HCT116 (cell line): ENCODE results near the gene PPP1R3E. TPM values are rescaled to one million over a fixed set of nuclear protein-coding genes. Genes with fewer than 3 reads are reported as not detected.

Experiments
- ATAC-seq: fragments of 200-7000 bp; cut with Tn5 transposase; 2 replicates; pipeline ENCODE4 v1.9.1; 2020; ENCODE audit warnings: mild to moderate bottlenecking, moderate library complexity
- BruUV-seq: library from RNA; stranded (reverse); fragments of 400-500 nt; replicated peaks from 2 replicates; lab custom pipeline; 2021; lab: Mats Ljungman, UMichigan
- CTCF ChIA-PET: fragments of 300-600 bp; sonication (Branson Sonifier 250); formaldehyde crosslinking; loops from one replicate; lab custom pipeline; 2021; ENCODE audit warnings: antibody characterized with exemption; lab: Charles Lee
- POLR2A ChIA-PET: fragments of 300-600, 350-600 bp; sonication (Branson Sonifier 250); formaldehyde crosslinking; loops from one replicate; lab custom pipeline; 2021; ENCODE audit warnings: antibody characterized with exemption; lab: Charles Lee
- RAD21 ChIA-PET, 2 experiments: fragments of 300-600 bp; sonication (Branson Sonifier 250); formaldehyde crosslinking; loops; one replicate each; lab custom pipeline; 2023; ENCODE audit warnings: low total read pairs in 2 of 2; ENCODE audit not compliant: uncharacterized antibody in 2 of 2, unreplicated experiment in 2 of 2, low non-redundant PET in 1 of 2; lab: Charles Lee
- DNase-seq: peaks from one replicate; pipeline ENCODE4 v3.0.0-alpha.2; 2010; ENCODE audit warnings: low read depth, low spot score
- H2AFZ ChIP-seq: fragments of 200-600 bp; shearing (Covaris generic), sonication (generic); 2 replicates; pipeline ENCODE4 v1.6.1; 2017; ENCODE audit warnings: low read depth, mixed run types, mixed read lengths, antibody characterized with exemption, low read length; ENCODE audit not compliant: poor library complexity, severe bottlenecking
- H3K27ac ChIP-seq: 2 replicates; pipeline ENCODE4 v1.5.1; 2012; ENCODE audit warnings: low read depth, low read length
- H3K27me3 ChIP-seq: fragments of 200-600 bp; sonication (generic); 2 replicates; pipeline ENCODE4 v1.6.1; 2016; ENCODE audit warnings: mixed run types, low read length, mixed read lengths; ENCODE audit not compliant: insufficient read depth
- H3K36me3 ChIP-seq, 2 experiments: fragments of 200-500 bp in 1 of 2; fragments of 200-600 bp in 1 of 2; sonication (Bioruptor generic) in 1 of 2; sonication (generic) in 1 of 2; 2 replicates each; pipeline versions ENCODE4 v1.5.1 to v1.6.1; 2014 to 2016; ENCODE audit warnings: low read length in 2 of 2, inconsistent platforms in 1 of 2, mixed read lengths in 1 of 2, mixed run types in 1 of 2; ENCODE audit not compliant: insufficient read depth in 2 of 2, control insufficient read depth in 1 of 2
- H3K4me1 ChIP-seq, 2 experiments: fragments of 200-600 bp in 1 of 2; sonication (generic) in 1 of 2; 2 replicates each; pipeline versions ENCODE4 v1.5.1 to v1.6.1; 2012 to 2017; ENCODE audit warnings: low read length in 2 of 2, inconsistent platforms in 1 of 2, mild to moderate bottlenecking in 1 of 2, mixed read lengths in 1 of 2, mixed run types in 1 of 2, moderate library complexity in 1 of 2; ENCODE audit not compliant: insufficient read depth in 2 of 2, control insufficient read depth in 1 of 2
- H3K4me2 ChIP-seq: fragments of 200-600 bp; sonication (generic); 2 replicates; pipeline ENCODE4 v1.6.1; 2017; ENCODE audit warnings: mixed run types, low read length, mixed read lengths
- H3K4me3 ChIP-seq, 2 experiments: fragments of 200-600 bp in 1 of 2; sonication (generic) in 1 of 2; replicated peaks in 1 of 2; 2 replicates each; pipeline ENCODE4 v1.5.1; 2011 to 2016; ENCODE audit warnings: low read length in 2 of 2, control low read depth in 1 of 2, low read depth in 1 of 2, mild to moderate bottlenecking in 1 of 2, mixed read lengths in 1 of 2, mixed run types in 1 of 2
- H3K79me2 ChIP-seq: fragments of 200-600 bp; sonication (generic); 2 replicates; pipeline ENCODE4 v1.6.1; 2017; ENCODE audit warnings: mild to moderate bottlenecking, mixed run types, low read length, moderate library complexity, mixed read lengths; ENCODE audit not compliant: insufficient read depth
- H3K9ac ChIP-seq: fragments of 200-600 bp; sonication (generic); 2 replicates; pipeline ENCODE4 v1.6.1; 2016; ENCODE audit warnings: low read length, mixed read lengths
- H3K9me2 ChIP-seq: fragments of 200-600 bp; sonication (generic), shearing (Covaris generic); 2 replicates; pipeline ENCODE4 v1.6.1; 2017; ENCODE audit warnings: mixed run types, mild to moderate bottlenecking, moderate library complexity; ENCODE audit not compliant: insufficient read depth
- H3K9me3 ChIP-seq, 2 experiments: fragments of 200-500 bp in 1 of 2; fragments of 200-600 bp in 1 of 2; sonication (Bioruptor generic) in 1 of 2; sonication (generic) in 1 of 2; 2 replicates each; pipeline ENCODE4 v1.6.1; 2014 to 2017; ENCODE audit warnings: low read length in 2 of 2, mixed read lengths in 2 of 2, inconsistent platforms in 1 of 2, low read depth in 1 of 2, mild to moderate bottlenecking in 1 of 2, mixed run types in 1 of 2, moderate library complexity in 1 of 2; ENCODE audit not compliant: control insufficient read depth in 1 of 2, insufficient read depth in 1 of 2
- H4K20me1 ChIP-seq: fragments of 200-600 bp; sonication (generic), shearing (Covaris generic); 2 replicates; pipeline ENCODE4 v1.6.1; 2017; ENCODE audit warnings: mixed run types, mild to moderate bottlenecking, moderate library complexity; ENCODE audit not compliant: insufficient read depth
- EZH2phosphoT487 ChIP-seq: fragments of 200-600 bp; IDR thresholded peaks from 2 replicates; pipeline ENCODE4 v1.6.1; 2018; ENCODE audit warnings: antibody characterized with exemption, borderline replicate concordance
- FOSL1 ChIP-seq: IDR thresholded peaks from 2 replicates; pipeline ENCODE4 v1.6.1; 2012; ENCODE audit warnings: low read depth
- JUND ChIP-seq: IDR thresholded peaks from 2 replicates; pipeline ENCODE4 v1.6.1; 2012
- POLR2A ChIP-seq: IDR thresholded peaks from 2 replicates; pipeline ENCODE4 v1.7.0; 2011; ENCODE audit warnings: borderline replicate concordance; ENCODE audit not compliant: insufficient read depth, insufficient read length; ENCODE audit errors: extremely low read depth
- REST ChIP-seq: IDR thresholded peaks from 2 replicates; pipeline ENCODE4 v1.6.1; 2012; ENCODE audit warnings: low read depth
- intact Hi-C: fragments of 100-400 bp; cut with micrococcal nuclease; formaldehyde crosslinking; loops from 2 replicates; pipeline ENCODE4 v1.10.0; 2022
- total RNA-seq: library from RNA; stranded (reverse); gene quantifications from one replicate; pipeline ENCODE4 v1.2.1, GENCODE V29; 2021; ENCODE audit not compliant: unreplicated experiment
- TF ChIP-seq, protein P1 (sequence below): IDR thresholded peaks from 2 replicates; pipeline ENCODE4 v1.6.1; 2012

The PPP1R3E gene
- total RNA-seq, 1 experiment from 2014 or later = 5.6 TPM

- ChIA-PET CTCF (interaction anchor here (2.4 kb wide), 1 partner anchor 13 kb away, joined by 15 read pairs; the partner anchor contains the start of gene PABPN1), RAD21 (no interaction called here), POLR2A (no interaction called here)
- Histone ChIP-seq H3K4me2 (peak overlapping the region; percentile 92), H3K79me2 (peaks cover 54% of the 10 kb centered on the region), H3K9ac (peak overlapping the region; percentile 81), H4K20me1 (no peaks in the 10 kb centered on the region), H3K4me3 (peak overlapping the region; percentile 76 to 99), H3K27me3 (no peaks in the 10 kb centered on the region), H3K4me1 (peaks cover 19 to 27% of the 10 kb centered on the region in 2 experiments), H3K9me3 (no peaks in the 10 kb centered on the region), H3K27ac (peak overlapping the region; percentile 79), H2AFZ (no peak overlapping the region), H3K9me2 (no peaks in the 10 kb centered on the region), H3K36me3 (peaks cover 30 to 39% of the 10 kb centered on the region in 2 experiments)
- no peak for DNase-seq
- no peak for ATAC-seq
- TF ChIP-seq EZH2phosphoT487 (no peak), POLR2A (no peak), REST (no peak), JUND (no peak), FOSL1 (no peak)
- TF ChIP-seq, protein P1, sequence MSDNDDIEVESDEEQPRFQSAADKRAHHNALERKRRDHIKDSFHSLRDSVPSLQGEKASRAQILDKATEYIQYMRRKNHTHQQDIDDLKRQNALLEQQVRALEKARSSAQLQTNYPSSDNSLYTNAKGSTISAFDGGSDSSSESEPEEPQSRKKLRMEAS = no peak
- intact Hi-C loops = loop anchor here (10.0 kb wide), 1 partner anchor 323 kb away; the partner anchor contains the start of gene AJUBA
- BruUV-seq = no TSS peak
Observed at GRCh38 chr14:23307687-23308644, 5.3 kb upstream of the PPP1R3E start.
